HepG2 (cell line): ENCODE measurements around the gene ESPN. TPM values are rescaled to one million over a fixed set of nuclear protein-coding genes. Genes with fewer than 3 reads are reported as not detected.

Experiments used
- BRCA1 ChIP-seq: sonication (generic); formaldehyde crosslinking; IDR thresholded peaks from 2 replicates; pipeline ENCODE4 v1.4.0; 2020; ENCODE audit warnings: missing genetic modification reagents
- CHCHD3 ChIP-seq: sonication (generic); formaldehyde crosslinking; IDR thresholded peaks from 2 replicates; pipeline ENCODE4 v1.8.0; 2022; ENCODE audit warnings: mild to moderate bottlenecking, missing genetic modification reagents, moderate library complexity
- ETV5 ChIP-seq: IDR thresholded peaks from 2 replicates; pipeline ENCODE4 v1.6.1; 2018; ENCODE audit warnings: missing biosample characterization, missing genetic modification reagents, inconsistent platforms, borderline replicate concordance
- GABPA ChIP-seq, 2 experiments: IDR thresholded peaks; 2 replicates each; pipeline ENCODE4 v1.6.1; 2011 to 2016; ENCODE audit warnings: low read depth in 2 of 2, low read length in 1 of 2, missing biosample characterization in 1 of 2, missing genetic modification characterization in 1 of 2
- GTF2F1 ChIP-seq: fragments of 150-350 bp; IDR thresholded peaks from 2 replicates; pipeline ENCODE4 v1.6.1; 2014; ENCODE audit warnings: low read length
- NCOA2 ChIP-seq: sonication (generic); formaldehyde crosslinking; IDR thresholded peaks from 2 replicates; pipeline ENCODE4 v1.8.0; 2022; ENCODE audit warnings: inconsistent platforms
- SOX13 ChIP-seq, 3 experiments: fragments of 450-650 bp in 1 of 3; sonication (generic) in 1 of 3; formaldehyde crosslinking in 1 of 3; IDR thresholded peaks in 2 of 3; conservative IDR thresholded peaks in 1 of 3; 2 replicates each; pipeline versions ENCODE4 v1.5.0 to v1.6.1; 2016 to 2020; ENCODE audit warnings: antibody characterized with exemption in 1 of 3, mild to moderate bottlenecking in 1 of 3, missing compliant biosample characterization in 1 of 3, missing genetic modification reagents in 1 of 3, moderate library complexity in 1 of 3
- SP5 ChIP-seq: IDR thresholded peaks from 2 replicates; pipeline ENCODE4 v1.6.1; 2016; ENCODE audit warnings: low read depth, borderline replicate concordance
- THAP11 ChIP-seq: IDR thresholded peaks from 2 replicates; pipeline ENCODE4 v1.6.1; 2016; ENCODE audit warnings: missing biosample characterization, missing genetic modification reagents
- ZFX ChIP-seq: sonication (generic); formaldehyde crosslinking; IDR thresholded peaks from 2 replicates; pipeline ENCODE4 v1.4.0; 2020; ENCODE audit warnings: mild to moderate bottlenecking, low read depth, missing genetic modification reagents, moderate library complexity
- polyA plus RNA-seq, 8 experiments: library from polyadenylated mRNA; depleted of rRNA in 3 of 8; stranded (reverse) in 7 of 8; unstranded in 1 of 8; fragments of >200 nt; fragmentation: Illumina TruSeq in 4 of 8; extraction: Trizol in 4 of 8; gene quantifications; 2 replicates each; pipeline versions ENCODE4 v1.2.1 to v1.2.3, GENCODE V29; 2011 to 2016; ENCODE audit warnings: low read depth in 4 of 8, missing spikeins in 1 of 8, mixed read lengths in 1 of 8; ENCODE audit not compliant: insufficient read depth in 1 of 8
- total RNA-seq, 5 experiments: library from RNA; depleted of rRNA; stranded (reverse); fragments of >200 nt; fragmentation: Illumina TruSeq; extraction: Trizol; gene quantifications; 2 replicates each; pipeline ENCODE4 v1.2.3, GENCODE V29; 2016; ENCODE audit warnings: low read depth in 1 of 5
- TF ChIP-seq, protein P1 (sequence below): sonication (generic); formaldehyde crosslinking; IDR thresholded peaks from 2 replicates; pipeline ENCODE4 v1.5.0; 2020; ENCODE audit warnings: mild to moderate bottlenecking, missing genetic modification reagents
- TF ChIP-seq, protein P2 (sequence below): IDR thresholded peaks from 2 replicates; pipeline ENCODE4 v1.6.1; 2016; ENCODE audit warnings: mild to moderate bottlenecking
- TF ChIP-seq, protein P3 (sequence below): sonication (generic); formaldehyde crosslinking; IDR thresholded peaks from 2 replicates; pipeline ENCODE4 v1.4.0; 2020; ENCODE audit warnings: missing genetic modification reagents
- TF ChIP-seq, protein P4 (sequence below): sonication (generic); formaldehyde crosslinking; IDR thresholded peaks from 2 replicates; pipeline ENCODE4 v1.4.0; 2020; ENCODE audit warnings: missing genetic modification reagents
- TF ChIP-seq, protein P5 (sequence below): IDR thresholded peaks from 2 replicates; pipeline ENCODE4 v1.6.1; 2016; ENCODE audit warnings: low read depth, control low read depth
- TF ChIP-seq, protein P6 (sequence below): IDR thresholded peaks from 2 replicates; pipeline ENCODE4 v1.6.1; 2016; ENCODE audit warnings: missing genetic modification reagents, missing compliant biosample characterization
- TF ChIP-seq, protein P7 (sequence below): sonication (generic); formaldehyde crosslinking; IDR thresholded peaks from 2 replicates; pipeline ENCODE4 v1.4.0; 2020; ENCODE audit warnings: mild to moderate bottlenecking, missing genetic modification reagents, borderline replicate concordance

ESPN gene
- total and polyA plus RNA-seq, 2 of the 13 experiments (the other 11 are each of a cell fraction or from before 2014, with no cell fraction given): 48.6 to 54.2 TPM

DNA sequence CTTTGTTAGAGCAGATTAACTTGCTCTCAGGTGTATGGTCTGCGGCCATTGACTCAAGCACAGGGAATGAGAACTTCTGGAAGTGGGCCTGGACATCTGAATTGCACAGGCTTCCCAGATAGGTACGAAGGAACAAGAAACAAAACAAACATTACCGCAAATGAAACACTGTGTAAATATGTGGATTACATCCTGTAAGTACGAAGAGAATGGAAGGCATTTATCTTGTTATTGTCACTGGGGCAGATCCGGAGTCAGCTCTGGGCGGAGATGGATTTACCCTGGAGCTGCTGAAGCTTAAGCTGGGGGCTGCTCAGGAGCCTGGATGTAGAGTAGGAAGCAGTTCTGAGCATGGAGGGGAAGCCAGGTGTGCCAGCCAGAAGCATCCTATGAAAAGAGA is 11.7 kb upstream of the ESPN start (continued):
- TF ChIP-seq THAP11: no peak
- 0 out of 2 replicates have a peak, but pooled peaks have one; percentile 25 for TF ChIP-seq NCOA2 (CRISPR knock-in tag)
- no peak for TF ChIP-seq CHCHD3 (CRISPR knock-in tag)
- TF ChIP-seq, protein P1, sequence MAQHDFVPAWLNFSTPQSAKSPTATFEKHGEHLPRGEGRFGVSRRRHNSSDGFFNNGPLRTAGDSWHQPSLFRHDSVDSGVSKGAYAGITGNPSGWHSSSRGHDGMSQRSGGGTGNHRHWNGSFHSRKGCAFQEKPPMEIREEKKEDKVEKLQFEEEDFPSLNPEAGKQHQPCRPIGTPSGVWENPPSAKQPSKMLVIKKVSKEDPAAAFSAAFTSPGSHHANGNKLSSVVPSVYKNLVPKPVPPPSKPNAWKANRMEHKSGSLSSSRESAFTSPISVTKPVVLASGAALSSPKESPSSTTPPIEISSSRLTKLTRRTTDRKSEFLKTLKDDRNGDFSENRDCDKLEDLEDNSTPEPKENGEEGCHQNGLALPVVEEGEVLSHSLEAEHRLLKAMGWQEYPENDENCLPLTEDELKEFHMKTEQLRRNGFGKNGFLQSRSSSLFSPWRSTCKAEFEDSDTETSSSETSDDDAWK (CRISPR knock-in tag): no peak
- no peak for TF ChIP-seq ZFX
- TF ChIP-seq ETV5 (CRISPR knock-in tag): peak; percentile 76; the same call in 1 of the 2 replicates
- TF ChIP-seq, protein P2, sequence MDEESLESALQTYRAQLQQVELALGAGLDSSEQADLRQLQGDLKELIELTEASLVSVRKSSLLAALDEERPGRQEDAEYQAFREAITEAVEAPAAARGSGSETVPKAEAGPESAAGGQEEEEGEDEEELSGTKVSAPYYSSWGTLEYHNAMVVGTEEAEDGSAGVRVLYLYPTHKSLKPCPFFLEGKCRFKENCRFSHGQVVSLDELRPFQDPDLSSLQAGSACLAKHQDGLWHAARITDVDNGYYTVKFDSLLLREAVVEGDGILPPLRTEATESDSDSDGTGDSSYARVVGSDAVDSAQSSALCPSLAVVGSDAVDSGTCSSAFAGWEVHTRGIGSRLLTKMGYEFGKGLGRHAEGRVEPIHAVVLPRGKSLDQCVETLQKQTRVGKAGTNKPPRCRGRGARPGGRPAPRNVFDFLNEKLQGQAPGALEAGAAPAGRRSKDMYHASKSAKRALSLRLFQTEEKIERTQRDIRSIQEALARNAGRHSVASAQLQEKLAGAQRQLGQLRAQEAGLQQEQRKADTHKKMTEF: 0 out of 2 replicates have a peak, but pooled peaks have one; percentile 16
- TF ChIP-seq, protein P3, sequence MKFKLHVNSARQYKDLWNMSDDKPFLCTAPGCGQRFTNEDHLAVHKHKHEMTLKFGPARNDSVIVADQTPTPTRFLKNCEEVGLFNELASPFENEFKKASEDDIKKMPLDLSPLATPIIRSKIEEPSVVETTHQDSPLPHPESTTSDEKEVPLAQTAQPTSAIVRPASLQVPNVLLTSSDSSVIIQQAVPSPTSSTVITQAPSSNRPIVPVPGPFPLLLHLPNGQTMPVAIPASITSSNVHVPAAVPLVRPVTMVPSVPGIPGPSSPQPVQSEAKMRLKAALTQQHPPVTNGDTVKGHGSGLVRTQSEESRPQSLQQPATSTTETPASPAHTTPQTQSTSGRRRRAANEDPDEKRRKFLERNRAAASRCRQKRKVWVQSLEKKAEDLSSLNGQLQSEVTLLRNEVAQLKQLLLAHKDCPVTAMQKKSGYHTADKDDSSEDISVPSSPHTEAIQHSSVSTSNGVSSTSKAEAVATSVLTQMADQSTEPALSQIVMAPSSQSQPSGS (CRISPR knock-in tag): no peak
- no peak for TF ChIP-seq SOX13 (IDR thresholded peaks at IDR 0.05)
- peak in 1 of 2 experiments; percentile 90; a peak in 2 of 4 replicates for TF ChIP-seq SOX13 (CRISPR knock-in tag; conservative IDR thresholded peaks at IDR 0.05 in 1 of 2, IDR thresholded peaks at IDR 0.05 in 1 of 2)
- TF ChIP-seq BRCA1: no peak
- TF ChIP-seq, protein P4, sequence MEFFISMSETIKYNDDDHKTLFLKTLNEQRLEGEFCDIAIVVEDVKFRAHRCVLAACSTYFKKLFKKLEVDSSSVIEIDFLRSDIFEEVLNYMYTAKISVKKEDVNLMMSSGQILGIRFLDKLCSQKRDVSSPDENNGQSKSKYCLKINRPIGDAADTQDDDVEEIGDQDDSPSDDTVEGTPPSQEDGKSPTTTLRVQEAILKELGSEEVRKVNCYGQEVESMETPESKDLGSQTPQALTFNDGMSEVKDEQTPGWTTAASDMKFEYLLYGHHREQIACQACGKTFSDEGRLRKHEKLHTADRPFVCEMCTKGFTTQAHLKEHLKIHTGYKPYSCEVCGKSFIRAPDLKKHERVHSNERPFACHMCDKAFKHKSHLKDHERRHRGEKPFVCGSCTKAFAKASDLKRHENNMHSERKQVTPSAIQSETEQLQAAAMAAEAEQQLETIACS (CRISPR knock-in tag): no peak
- no peak for TF ChIP-seq GTF2F1
- TF ChIP-seq, protein P5, sequence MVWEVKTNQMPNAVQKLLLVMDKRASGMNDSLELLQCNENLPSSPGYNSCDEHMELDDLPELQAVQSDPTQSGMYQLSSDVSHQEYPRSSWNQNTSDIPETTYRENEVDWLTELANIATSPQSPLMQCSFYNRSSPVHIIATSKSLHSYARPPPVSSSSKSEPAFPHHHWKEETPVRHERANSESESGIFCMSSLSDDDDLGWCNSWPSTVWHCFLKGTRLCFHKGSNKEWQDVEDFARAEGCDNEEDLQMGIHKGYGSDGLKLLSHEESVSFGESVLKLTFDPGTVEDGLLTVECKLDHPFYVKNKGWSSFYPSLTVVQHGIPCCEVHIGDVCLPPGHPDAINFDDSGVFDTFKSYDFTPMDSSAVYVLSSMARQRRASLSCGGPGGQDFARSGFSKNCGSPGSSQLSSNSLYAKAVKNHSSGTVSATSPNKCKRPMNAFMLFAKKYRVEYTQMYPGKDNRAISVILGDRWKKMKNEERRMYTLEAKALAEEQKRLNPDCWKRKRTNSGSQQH (CRISPR knock-in tag): no peak
- TF ChIP-seq, protein P6, sequence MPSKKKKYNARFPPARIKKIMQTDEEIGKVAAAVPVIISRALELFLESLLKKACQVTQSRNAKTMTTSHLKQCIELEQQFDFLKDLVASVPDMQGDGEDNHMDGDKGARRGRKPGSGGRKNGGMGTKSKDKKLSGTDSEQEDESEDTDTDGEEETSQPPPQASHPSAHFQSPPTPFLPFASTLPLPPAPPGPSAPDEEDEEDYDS (CRISPR knock-in tag): no peak
- no peak for TF ChIP-seq GABPA (IDR thresholded peaks at IDR 0.05; ENCODE audit: low read depth, low read length)
- TF ChIP-seq GABPA (CRISPR knock-in tag; IDR thresholded peaks at IDR 0.05; ENCODE audit: low read depth): no peak
- TF ChIP-seq SP5 (CRISPR knock-in tag): peak; percentile 70; the same call in 1 of the 2 replicates
- TF ChIP-seq, protein P7, sequence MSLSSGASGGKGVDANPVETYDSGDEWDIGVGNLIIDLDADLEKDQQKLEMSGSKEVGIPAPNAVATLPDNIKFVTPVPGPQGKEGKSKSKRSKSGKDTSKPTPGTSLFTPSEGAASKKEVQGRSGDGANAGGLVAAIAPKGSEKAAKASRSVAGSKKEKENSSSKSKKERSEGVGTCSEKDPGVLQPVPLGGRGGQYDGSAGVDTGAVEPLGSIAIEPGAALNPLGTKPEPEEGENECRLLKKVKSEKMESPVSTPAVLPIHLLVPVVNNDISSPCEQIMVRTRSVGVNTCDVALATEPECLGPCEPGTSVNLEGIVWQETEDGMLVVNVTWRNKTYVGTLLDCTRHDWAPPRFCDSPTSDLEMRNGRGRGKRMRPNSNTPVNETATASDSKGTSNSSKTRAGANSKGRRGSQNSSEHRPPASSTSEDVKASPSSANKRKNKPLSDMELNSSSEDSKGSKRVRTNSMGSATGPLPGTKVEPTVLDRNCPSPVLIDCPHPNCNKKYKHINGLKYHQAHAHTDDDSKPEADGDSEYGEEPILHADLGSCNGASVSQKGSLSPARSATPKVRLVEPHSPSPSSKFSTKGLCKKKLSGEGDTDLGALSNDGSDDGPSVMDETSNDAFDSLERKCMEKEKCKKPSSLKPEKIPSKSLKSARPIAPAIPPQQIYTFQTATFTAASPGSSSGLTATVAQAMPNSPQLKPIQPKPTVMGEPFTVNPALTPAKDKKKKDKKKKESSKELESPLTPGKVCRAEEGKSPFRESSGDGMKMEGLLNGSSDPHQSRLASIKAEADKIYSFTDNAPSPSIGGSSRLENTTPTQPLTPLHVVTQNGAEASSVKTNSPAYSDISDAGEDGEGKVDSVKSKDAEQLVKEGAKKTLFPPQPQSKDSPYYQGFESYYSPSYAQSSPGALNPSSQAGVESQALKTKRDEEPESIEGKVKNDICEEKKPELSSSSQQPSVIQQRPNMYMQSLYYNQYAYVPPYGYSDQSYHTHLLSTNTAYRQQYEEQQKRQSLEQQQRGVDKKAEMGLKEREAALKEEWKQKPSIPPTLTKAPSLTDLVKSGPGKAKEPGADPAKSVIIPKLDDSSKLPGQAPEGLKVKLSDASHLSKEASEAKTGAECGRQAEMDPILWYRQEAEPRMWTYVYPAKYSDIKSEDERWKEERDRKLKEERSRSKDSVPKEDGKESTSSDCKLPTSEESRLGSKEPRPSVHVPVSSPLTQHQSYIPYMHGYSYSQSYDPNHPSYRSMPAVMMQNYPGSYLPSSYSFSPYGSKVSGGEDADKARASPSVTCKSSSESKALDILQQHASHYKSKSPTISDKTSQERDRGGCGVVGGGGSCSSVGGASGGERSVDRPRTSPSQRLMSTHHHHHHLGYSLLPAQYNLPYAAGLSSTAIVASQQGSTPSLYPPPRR (CRISPR knock-in tag): no peak
